ENCODE measurements around the gene ZNF236. TPM values are rescaled to one million over a fixed set of nuclear protein-coding genes. Genes with fewer than 3 reads are reported as not detected.
"Not testable (repeated sequence)": the region's sequence is repeated elsewhere in the genome, so short reads cannot be mapped to it uniquely, and the experiment has no call there.

Gene ZNF236
- total RNA-seq, 1 donor: 11.6 TPM

DNA sequence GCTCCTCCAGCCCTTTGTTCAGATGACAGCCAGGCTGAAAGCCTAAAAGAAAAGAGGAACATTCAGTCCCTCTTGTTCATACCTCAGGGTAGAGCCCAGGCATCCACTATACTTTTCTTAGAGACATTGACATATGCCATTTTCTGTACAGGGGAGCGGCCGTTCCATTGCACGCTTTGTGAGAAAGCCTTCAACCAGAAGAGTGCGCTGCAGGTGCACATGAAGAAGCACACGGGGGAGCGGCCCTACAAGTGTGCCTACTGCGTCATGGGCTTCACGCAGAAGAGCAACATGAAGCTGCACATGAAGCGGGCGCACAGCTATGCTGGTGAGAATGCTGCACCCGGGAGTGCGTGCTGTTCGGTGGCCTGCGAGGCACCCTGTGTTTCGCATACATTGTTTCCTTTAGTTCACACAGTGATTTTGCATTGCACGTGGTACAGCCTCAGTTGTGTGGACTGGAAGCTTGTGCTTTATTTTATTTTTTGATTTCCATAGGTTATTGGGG, 138.2 kb downstream of the ZNF236 start:
- Histone ChIP-seq H3K79me2 (ENCODE audit: insufficient read depth, low read length) (no peaks in the 10 kb centered on the region), H3K27me3 (ENCODE audit: insufficient read depth, low read length) (no peaks in the 10 kb centered on the region), H4K20me1 (ENCODE audit: insufficient read depth, low read length) (no peaks in the 10 kb centered on the region), H3K4me2 (ENCODE audit: insufficient read depth, low read length) (no peak overlapping the region), H3K9me3 (ENCODE audit: low read depth, low read length) (no peaks in the 10 kb centered on the region), H3K4me1 (ENCODE audit: insufficient read depth, low read length) (no peaks in the 10 kb centered on the region), H3K36me3 (ENCODE audit: insufficient read depth, low read length) (peaks cover 11% of the 10 kb centered on the region), H2AFZ (ENCODE audit: low read length) (no peak overlapping the region), H3K4me3 (ENCODE audit: insufficient read depth, low read length) (no peak overlapping the region), H3K27ac (ENCODE audit: low read depth, low read length) (no peak overlapping the region)
- no peak for TF ChIP-seq CTCF (IDR thresholded peaks at IDR 0.05; ENCODE audit: extremely low read depth, low read depth, low read length)
- DNase-seq (ENCODE audit: insufficient read length, low spot score, missing footprints): no peak

DNA sequence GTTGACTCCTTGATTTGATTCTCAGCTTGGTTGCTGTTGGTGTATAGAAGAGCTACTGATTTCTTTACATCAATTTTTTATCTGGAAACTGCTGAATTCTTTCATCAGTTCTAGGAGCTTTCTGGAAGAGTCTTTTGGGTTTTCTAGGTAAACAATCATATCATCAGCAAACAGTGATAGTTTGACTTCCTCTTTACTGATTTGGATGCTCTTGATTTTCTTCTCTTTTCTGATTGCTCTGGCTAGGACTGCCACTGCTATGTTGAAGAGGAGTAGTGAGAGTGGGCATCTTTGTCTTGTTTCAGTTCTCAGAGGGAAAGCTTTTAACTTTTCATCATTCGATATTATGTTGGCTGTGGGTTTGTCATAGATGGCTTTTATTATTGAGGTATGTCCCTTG, 140.5 kb downstream of the ZNF236 start:
- no peaks in the 10 kb centered on the region for H3K27me3 ChIP-seq (ENCODE audit: insufficient read depth, low read length)
- no peak for TF ChIP-seq CTCF (IDR thresholded peaks at IDR 0.05; ENCODE audit: extremely low read depth, low read depth, low read length)
- H2AFZ ChIP-seq (ENCODE audit: low read length): no peak overlapping the region
- H3K27ac ChIP-seq (ENCODE audit: low read depth, low read length): no peak overlapping the region
- H3K4me3 ChIP-seq (ENCODE audit: insufficient read depth, low read length): no peak overlapping the region
- H3K9me3 ChIP-seq (ENCODE audit: low read depth, low read length): no peaks in the 10 kb centered on the region
- H3K36me3 ChIP-seq (ENCODE audit: insufficient read depth, low read length): peaks cover 11% of the 10 kb centered on the region
- H4K20me1 ChIP-seq (ENCODE audit: insufficient read depth, low read length): peaks cover 4% of the 10 kb centered on the region
- no peak overlapping the region for H3K4me2 ChIP-seq (ENCODE audit: insufficient read depth, low read length)
- H3K79me2 ChIP-seq (ENCODE audit: insufficient read depth, low read length): peaks cover 14% of the 10 kb centered on the region
- no peaks in the 10 kb centered on the region for H3K4me1 ChIP-seq (ENCODE audit: insufficient read depth, low read length)
- DNase-seq (ENCODE audit: insufficient read length, low spot score, missing footprints): no peak

GRCh38 chr18:76963936-76964335, 141.6 kb downstream of the ZNF236 start:
- H2AFZ ChIP-seq (ENCODE audit: low read length): no peak overlapping the region
- H3K4me3 ChIP-seq (ENCODE audit: insufficient read depth, low read length): no peak overlapping the region
- DNase-seq (ENCODE audit: insufficient read length, low spot score, missing footprints): no peak
- H3K27ac ChIP-seq (ENCODE audit: low read depth, low read length): no peak overlapping the region
- no peaks in the 10 kb centered on the region for H3K4me1 ChIP-seq (ENCODE audit: insufficient read depth, low read length)
- peaks cover 14% of the 10 kb centered on the region for H3K79me2 ChIP-seq (ENCODE audit: insufficient read depth, low read length)
- H3K27me3 ChIP-seq (ENCODE audit: insufficient read depth, low read length): no peaks in the 10 kb centered on the region
- no peak for TF ChIP-seq CTCF (IDR thresholded peaks at IDR 0.05; ENCODE audit: extremely low read depth, low read depth, low read length)
- peaks cover 4% of the 10 kb centered on the region for H4K20me1 ChIP-seq (ENCODE audit: insufficient read depth, low read length)
- H3K4me2 ChIP-seq (ENCODE audit: insufficient read depth, low read length): no peak overlapping the region
- no peaks in the 10 kb centered on the region for H3K9me3 ChIP-seq (ENCODE audit: low read depth, low read length)
- peaks cover 18% of the 10 kb centered on the region for H3K36me3 ChIP-seq (ENCODE audit: insufficient read depth, low read length)

- Histone ChIP-seq H3K36me3 (ENCODE audit: insufficient read depth, low read length) (peaks cover 13% of the 10 kb centered on the region), H3K79me2 (ENCODE audit: insufficient read depth, low read length) (peaks cover 14% of the 10 kb centered on the region)
- H4K20me1 ChIP-seq (ENCODE audit: insufficient read depth, low read length); H3K4me3 ChIP-seq (ENCODE audit: insufficient read depth, low read length); H3K27me3 ChIP-seq (ENCODE audit: insufficient read depth, low read length); H3K4me2 ChIP-seq (ENCODE audit: insufficient read depth, low read length); H3K9me3 ChIP-seq (ENCODE audit: low read depth, low read length); DNase-seq (ENCODE audit: insufficient read length, low spot score, missing footprints); H3K4me1 ChIP-seq (ENCODE audit: insufficient read depth, low read length); H3K27ac ChIP-seq (ENCODE audit: low read depth, low read length); H2AFZ ChIP-seq (ENCODE audit: low read length): not testable (repeated sequence)
Observed at GRCh38 chr18:76965555-76966151, 143.3 kb downstream of the ZNF236 start.

DNA sequence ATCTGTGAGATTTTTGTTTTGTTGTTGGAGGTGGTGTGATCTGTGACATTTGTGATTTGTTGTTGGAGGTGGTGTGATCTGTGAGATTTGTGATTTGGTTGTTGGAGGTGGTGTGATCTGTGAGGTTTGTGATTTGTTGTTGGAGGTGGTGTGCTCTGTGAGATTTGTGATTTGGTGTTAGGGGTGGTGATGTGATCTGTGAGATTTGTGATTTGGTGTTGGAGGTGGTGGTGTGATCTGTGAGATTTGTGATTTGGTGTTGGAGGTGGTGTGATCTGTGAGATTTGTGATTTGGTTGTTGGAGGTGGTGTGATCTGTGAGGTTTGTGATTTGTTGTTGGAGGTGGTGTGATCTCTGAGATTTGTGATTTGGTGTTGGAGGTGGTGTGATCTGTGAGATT, 144.9 kb downstream of the ZNF236 start:
- not testable (repeated sequence) for H3K27ac ChIP-seq (ENCODE audit: low read depth, low read length); H4K20me1 ChIP-seq (ENCODE audit: insufficient read depth, low read length); H3K4me3 ChIP-seq (ENCODE audit: insufficient read depth, low read length); H3K36me3 ChIP-seq (ENCODE audit: insufficient read depth, low read length); DNase-seq (ENCODE audit: insufficient read length, low spot score, missing footprints); H3K4me1 ChIP-seq (ENCODE audit: insufficient read depth, low read length); H3K4me2 ChIP-seq (ENCODE audit: insufficient read depth, low read length); H2AFZ ChIP-seq (ENCODE audit: low read length); H3K27me3 ChIP-seq (ENCODE audit: insufficient read depth, low read length); H3K9me3 ChIP-seq (ENCODE audit: low read depth, low read length)
- peaks cover 14% of the 10 kb centered on the region for H3K79me2 ChIP-seq (ENCODE audit: insufficient read depth, low read length)
